ENCODE measurements around the gene CDH4.

GRCh38 chr20:61439251-61439650, 187.2 kb downstream of the CDH4 start:
- TF ChIP-seq CTCF (IDR thresholded peaks at IDR 0.05) (no peak), EZH2 (IDR thresholded peaks at IDR 0.05; ENCODE audit: borderline replicate concordance, insufficient read depth, low read depth, low read length, poor library complexity, severe bottlenecking) (no peak)

Measured in B cell (primary cell).